T-helper 1 cell (primary cell): ENCODE results near the gene KIF26B.

Experiments
- DNase-seq, 5 donors: peaks; one replicate each; pipeline ENCODE4 v3.0.0-alpha.2; 2012 to 2020

Gene KIF26B

GRCh38 chr1:245477941-245478340, 323.2 kb downstream of the KIF26B start:
- no peak for DNase-seq

GRCh38 chr1:245480393-245481120, 325.8 kb downstream of the KIF26B start:
- no peak for DNase-seq

- no peak for DNase-seq
Measured at GRCh38 chr1:245481261-245481660, 326.5 kb downstream of the KIF26B start.

- DNase-seq = no peak
Measured at GRCh38 chr1:245483247-245483646, 328.5 kb downstream of the KIF26B start.

GRCh38 chr1:245484176-245484575, 329.4 kb downstream of the KIF26B start:
- DNase-seq = no peak

GRCh38 chr1:245485996-245486395, 331.2 kb downstream of the KIF26B start:
- DNase-seq = no peak

GRCh38 chr1:245486775-245487470, 332.1 kb downstream of the KIF26B start:
- DNase-seq = no peak

GRCh38 chr1:245488346-245489129, 333.8 kb downstream of the KIF26B start:
- no peak for DNase-seq

GRCh38 chr1:245489838-245490237, 335.1 kb downstream of the KIF26B start:
- no peak for DNase-seq

- no peak for DNase-seq
Measured at GRCh38 chr1:245493029-245493428, 338.2 kb downstream of the KIF26B start.

GRCh38 chr1:245495681-245496080, 340.9 kb downstream of the KIF26B start:
- DNase-seq = no peak

- DNase-seq = no peak
Measured at GRCh38 chr1:245500546-245500945, 345.8 kb downstream of the KIF26B start.

- DNase-seq = no peak
Measured at GRCh38 chr1:245501633-245502032, 346.8 kb downstream of the KIF26B start.

- no peak for DNase-seq
Measured at GRCh38 chr1:245503548-245503947, 348.8 kb downstream of the KIF26B start.

GRCh38 chr1:245510144-245510543, 355.4 kb downstream of the KIF26B start:
- DNase-seq = no peak

- no peak for DNase-seq
Measured at GRCh38 chr1:245512181-245512888, 357.6 kb downstream of the KIF26B start.

- DNase-seq = no peak
Measured at GRCh38 chr1:245512980-245513578, 358.3 kb downstream of the KIF26B start.

- DNase-seq = no peak
Measured at GRCh38 chr1:245516284-245516759, 361.5 kb downstream of the KIF26B start.

- no peak for DNase-seq
Measured at GRCh38 chr1:245520611-245521010, 365.8 kb downstream of the KIF26B start.

GRCh38 chr1:245526141-245526540, 371.4 kb downstream of the KIF26B start:
- no peak for DNase-seq

- no peak for DNase-seq
Measured at GRCh38 chr1:245528258-245528635, 373.5 kb downstream of the KIF26B start.

GRCh38 chr1:245530937-245531336, 376.2 kb downstream of the KIF26B start:
- no peak for DNase-seq
